ENCODE measurements around the gene GTPBP6. TPM values are rescaled to one million over a fixed set of nuclear protein-coding genes. Genes with fewer than 3 reads are reported as not detected.
"Not testable (repeated sequence)": the region's sequence is repeated elsewhere in the genome, so short reads cannot be mapped to it uniquely, and the experiment has no call there.

The GTPBP6 gene
- total and polyA plus RNA-seq, 8 donors: 20.3 to 57.8 (median 32.1) TPM

- TF ChIP-seq CTCF (IDR thresholded peaks at IDR 0.05): no peak
- Histone ChIP-seq H3K9me3 (no peaks in the 10 kb centered on the region), H3K4me3 (peak overlapping the region in 1 of 4 donors; percentile 26), H3K4me1 (no peaks in the 10 kb centered on the region), H3K36me3 (no peaks in the 10 kb centered on the region), H3K27ac (no peak overlapping the region), H3K27me3 (peaks cover 0 to 4% (median 0%) of the 10 kb centered on the region in 4 donors)
- intact Hi-C loops (cut with DNase I): no loop called here
- FAIRE-seq (no peak), ATAC-seq (no peak), DNase-seq (peak in 3 of 6 donors; percentile 28 to 75 (median 58))
- WGBS, 2 donors: 16 to 50% methylated on average over 14 to 28 of the region's 28 CpGs
These were observed 12.1 kb upstream of the GTPBP6 start for GRCh38 chrX:330726-331150.

DNA sequence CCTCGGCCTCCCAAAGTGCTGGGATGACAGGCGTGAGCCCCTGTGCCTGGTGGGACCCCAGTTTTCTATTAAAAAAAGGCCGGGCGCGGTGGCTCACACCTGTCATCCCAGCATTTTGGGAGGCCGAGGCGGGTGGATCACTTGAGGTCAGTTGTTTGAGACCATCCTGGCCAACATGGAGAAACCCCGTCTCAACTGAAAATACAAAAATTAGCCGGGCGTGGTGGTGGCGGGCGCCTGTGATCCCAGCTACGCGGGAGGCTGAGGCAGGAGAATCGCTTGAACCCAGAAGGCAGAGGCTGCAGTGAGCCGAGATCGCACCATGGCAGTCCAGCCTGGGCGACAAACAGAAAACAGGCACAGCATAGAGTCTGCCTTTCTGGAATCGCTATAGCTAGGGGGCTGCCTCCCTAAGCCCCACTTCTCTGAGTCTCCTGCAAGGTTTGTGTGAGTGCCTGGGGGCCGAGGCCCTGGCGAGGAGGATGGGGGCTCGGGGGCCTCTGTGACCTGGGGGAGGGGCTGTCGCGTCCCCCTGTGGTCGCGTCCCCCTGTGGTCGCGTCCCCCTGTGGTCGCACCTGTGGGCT is 11.6 kb upstream of the GTPBP6 start:
- H3K27ac ChIP-seq; H3K36me3 ChIP-seq; FAIRE-seq; H3K27me3 ChIP-seq; intact Hi-C loops (cut with DNase I); H3K4me1 ChIP-seq; H3K4me3 ChIP-seq; ATAC-seq; H3K9me3 ChIP-seq: not testable (repeated sequence)
- DNase-seq: peak in 1 of 6 donors; percentile 40
- WGBS, 2 donors: 68 to 75% methylated on average over 29 of the region's 29 CpGs

DNA sequence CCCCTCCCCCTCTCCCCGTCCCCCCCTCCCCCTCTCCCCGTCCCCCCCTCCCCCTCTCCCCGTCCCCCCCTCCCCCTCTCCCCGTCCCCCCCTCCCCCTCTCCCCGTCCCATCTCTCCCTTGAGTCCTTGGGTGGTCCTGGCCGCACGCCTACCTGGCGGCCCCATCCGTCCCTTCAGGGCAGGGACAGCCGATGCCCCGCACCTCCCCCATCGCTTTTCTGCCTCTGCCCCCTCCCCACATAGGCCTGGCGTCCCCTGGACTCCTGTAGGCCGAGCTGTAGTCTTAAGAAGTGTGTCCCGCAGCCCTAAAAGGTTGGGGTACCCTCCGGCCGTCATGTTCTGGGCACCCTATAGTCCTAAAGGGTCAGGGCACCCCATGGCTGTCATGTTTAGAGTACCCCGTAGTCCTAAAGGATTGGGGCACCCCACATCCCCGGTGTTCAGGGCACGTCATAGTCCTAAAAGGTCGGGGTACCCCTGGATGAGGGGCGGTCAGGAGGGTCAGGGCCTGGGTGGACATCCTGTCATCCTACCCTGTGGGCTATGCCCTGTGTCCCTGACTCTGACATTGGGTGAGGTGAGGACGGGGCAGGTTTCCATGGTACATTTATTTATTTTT is 10.8 kb upstream of the GTPBP6 start:
- no peaks in the 10 kb centered on the region for H3K9me3 ChIP-seq
- WGBS, 2 donors: 80 to 84% methylated on average over 11 to 18 of the region's 23 CpGs
- no peak for TF ChIP-seq CTCF (IDR thresholded peaks at IDR 0.05)
- H3K27me3 ChIP-seq: peaks cover 0 to 4% (median 0%) of the 10 kb centered on the region in 4 donors
- H3K4me1 ChIP-seq: no peaks in the 10 kb centered on the region
- DNase-seq: peak in 3 of 6 donors; percentile 9 to 63 (median 27)
- H3K36me3 ChIP-seq: no peaks in the 10 kb centered on the region
- intact Hi-C loops (cut with DNase I): no loop called here
- no peak overlapping the region for H3K4me3 ChIP-seq
- no peak for FAIRE-seq
- H3K27ac ChIP-seq: no peak overlapping the region
- ATAC-seq: no peak

- ATAC-seq: no peak
- 88 to 92% methylated on average over 31 to 33 of the region's 33 CpGs for WGBS, 2 donors
- no peaks in the 10 kb centered on the region for H3K9me3 ChIP-seq
- H3K36me3 ChIP-seq: no peaks in the 10 kb centered on the region
- peaks cover 0 to 4% (median 0%) of the 10 kb centered on the region in 4 donors for H3K27me3 ChIP-seq
- no peak for TF ChIP-seq CTCF (IDR thresholded peaks at IDR 0.05)
- peak in 4 of 6 donors; percentile 13 to 79 (median 40) for DNase-seq
- no peak overlapping the region for H3K27ac ChIP-seq
- H3K4me1 ChIP-seq: no peaks in the 10 kb centered on the region
- no peak overlapping the region for H3K4me3 ChIP-seq
- intact Hi-C loops (cut with DNase I): no loop called here
- FAIRE-seq: no peak
These were observed 9.1 kb upstream of the GTPBP6 start for GRCh38 chrX:327660-328126.

GRCh38 chrX:324664-325063 is 6.1 kb upstream of the GTPBP6 start:
- H3K4me1 ChIP-seq; intact Hi-C loops (cut with DNase I); H3K36me3 ChIP-seq; H3K27me3 ChIP-seq; ATAC-seq; FAIRE-seq; H3K4me3 ChIP-seq; H3K9me3 ChIP-seq; H3K27ac ChIP-seq: not testable (repeated sequence)
- WGBS, 2 donors: 75 to 84% methylated on average over 14 of the region's 14 CpGs
- peak in 3 of 6 donors; percentile 7 to 39 (median 36) for DNase-seq

Data from pancreas (tissue), 10 donors.